NCI-H446 (cell line): ENCODE measurements around the gene KPRP.

ENCODE experiments used
- DNase-seq, 2 experiments: peaks; one replicate each; lab custom pipeline; 2025; lab: John Stamatoyannopoulos, UW

KPRP gene

DNA sequence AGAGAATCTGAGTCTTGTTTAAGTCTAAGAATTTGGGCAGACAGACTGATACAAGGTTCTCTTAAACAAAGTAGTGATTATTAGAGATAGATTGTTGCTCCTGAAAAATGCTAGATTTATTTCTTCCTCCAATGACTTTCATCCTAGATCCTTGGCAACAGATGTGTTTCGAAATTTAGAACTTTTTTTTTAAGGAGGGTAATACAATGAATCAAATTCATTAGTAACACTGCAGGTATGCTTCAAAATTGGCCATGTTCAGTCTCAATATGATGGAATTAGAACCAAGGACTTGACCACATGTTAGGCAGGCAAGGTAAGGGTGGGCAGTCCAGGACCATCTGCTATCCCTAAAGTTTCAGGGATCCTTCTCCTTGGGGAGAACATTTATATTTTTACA, 12.6 kb downstream of the KPRP start:
- DNase-seq: no peak

DNA sequence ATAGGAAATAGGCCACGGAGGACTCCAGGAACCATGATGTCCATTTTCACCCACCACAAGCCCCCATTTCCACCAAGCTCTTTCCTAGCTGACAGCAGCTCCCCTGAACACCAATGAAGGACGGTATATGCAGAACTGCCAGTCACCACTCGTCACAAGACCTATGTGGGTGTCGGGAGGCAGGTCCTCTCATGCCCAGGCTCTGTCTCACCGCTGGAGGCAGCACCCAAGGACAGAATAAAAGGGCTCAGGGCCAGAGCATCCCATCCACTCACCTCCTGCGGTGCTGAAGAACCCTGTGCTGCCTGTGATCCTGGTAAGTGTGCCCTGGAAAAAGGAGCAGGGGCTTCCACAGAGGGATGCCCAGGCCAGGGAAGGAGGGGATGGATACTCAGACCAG, 17.1 kb downstream of the KPRP start, which contains the start of gene LCE1F:
LCE1F (plus strand) TSS at position 266 of the 400 bp plus-strand sequence. CDS start 1,232 bp downstream, outside the sequence.
- DNase-seq: no peak

DNA sequence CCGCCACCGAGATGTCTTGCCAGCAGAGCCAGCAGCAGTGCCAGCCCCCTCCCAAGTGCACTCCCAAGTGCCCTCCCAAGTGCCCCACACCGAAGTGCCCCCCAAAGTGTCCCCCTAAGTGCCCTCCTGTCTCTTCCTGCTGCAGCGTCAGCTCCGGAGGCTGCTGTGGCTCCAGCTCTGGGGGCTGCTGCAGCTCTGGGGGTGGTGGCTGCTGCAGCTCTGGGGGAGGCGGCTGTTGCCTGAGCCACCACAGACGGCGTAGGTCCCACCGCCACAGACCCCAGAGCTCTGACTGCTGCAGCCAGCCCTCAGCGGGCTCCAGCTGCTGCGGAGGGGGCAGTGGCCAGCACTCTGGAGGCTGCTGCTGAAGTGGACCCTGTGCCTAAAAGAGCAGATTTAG, 18.5 kb downstream of the KPRP start:
- no peak for DNase-seq

- DNase-seq: peak in 1 of 2 experiments; percentile 17
Measured at GRCh38 chr1:152777510-152778137, 19.8 kb downstream of the KPRP start.

DNA sequence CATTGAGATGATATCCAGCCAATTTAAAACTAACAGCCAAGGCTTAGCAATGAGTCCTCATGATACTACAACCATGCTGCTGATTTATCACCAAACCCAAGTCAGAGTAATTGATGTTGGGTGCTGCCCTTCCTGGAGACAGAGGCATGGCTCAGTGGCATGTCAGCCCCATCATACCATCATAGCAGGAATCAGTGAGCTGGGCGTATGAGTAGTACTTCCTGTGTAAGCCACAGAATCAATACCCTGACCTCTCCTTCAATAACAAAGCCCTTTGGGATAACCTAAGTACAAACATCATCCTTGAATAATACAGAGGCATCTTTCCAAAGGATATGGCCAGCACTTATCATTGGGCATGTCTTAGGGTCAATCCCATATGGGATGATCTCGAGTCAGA, 25.3 kb downstream of the KPRP start:
- no peak for DNase-seq

DNA sequence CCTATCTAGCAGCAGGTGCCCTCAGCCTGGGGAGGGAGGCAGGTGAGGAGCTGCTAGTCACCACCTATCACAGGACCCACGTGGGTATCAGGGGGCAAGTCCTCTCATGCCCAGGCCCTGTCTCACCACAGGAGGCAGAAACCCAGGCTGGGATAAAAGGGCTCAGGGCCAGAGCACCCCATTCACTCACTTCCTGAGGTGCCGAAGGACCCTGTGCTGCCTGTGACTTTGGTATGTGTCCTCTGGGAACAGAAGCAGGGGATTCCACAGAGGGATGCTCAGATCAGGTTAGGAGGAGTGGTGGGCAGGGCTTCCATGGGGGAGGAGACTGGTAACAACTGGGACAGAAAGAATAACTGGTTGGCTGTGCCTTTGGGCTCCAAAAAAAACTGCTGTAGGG, 28.3 kb downstream of the KPRP start, which contains the start of gene LCE1E:
LCE1E (plus strand) TSS at position 181 of the 400 bp plus-strand sequence. CDS start 1,043 bp downstream, outside the sequence.
- no peak for DNase-seq

DNA sequence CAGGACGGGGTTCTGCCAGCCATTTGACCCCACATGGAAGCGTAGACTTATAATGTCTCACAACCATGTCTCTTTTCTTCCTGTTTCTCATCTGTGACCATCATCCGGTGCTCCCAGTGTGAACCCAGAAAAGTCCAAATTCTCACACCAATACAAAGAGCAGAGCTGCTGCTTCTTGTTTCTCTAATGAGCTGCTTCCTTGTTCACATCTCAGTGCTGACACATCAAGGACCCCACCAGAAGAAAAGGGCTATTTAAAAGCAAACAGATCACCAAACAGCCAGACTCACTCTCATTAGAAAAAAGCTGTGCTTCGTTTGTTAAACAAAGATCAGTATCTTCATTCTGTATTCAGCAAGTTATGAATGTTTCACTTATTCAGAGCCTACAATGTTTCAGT, 37.9 kb downstream of the KPRP start:
- DNase-seq: no peak

- DNase-seq: no peak
Measured at GRCh38 chr1:152796421-152796820, 38.6 kb downstream of the KPRP start, which contains the start of gene LCE1D. Gene LCE1D, plus strand, starts transcription at chr1:152796721. Its CDS starts 1,074 bp downstream, at chr1:152797795.

GRCh38 chr1:152801333-152801732, 43.5 kb downstream of the KPRP start:
- DNase-seq: no peak

GRCh38 chr1:152806576-152806975, 48.8 kb downstream of the KPRP start, which contains the start of gene LCE1C:
Gene LCE1C, minus strand, starts transcription at chr1:152806651. Its CDS starts 1,173 bp downstream, at chr1:152805478.
- no peak for DNase-seq

GRCh38 chr1:152811050-152811449, 53.2 kb downstream of the KPRP start:
- DNase-seq: no peak
